Uterus (tissue), 4 donors: ENCODE results near the gene PCDH1. TPM values are rescaled to one million over a fixed set of nuclear protein-coding genes. Genes with fewer than 3 reads are reported as not detected.

Experiments
- DNase-seq, 2 donors: peaks; one replicate each; pipeline ENCODE4 v3.0.0-alpha.2; 2019 to 2020
- H3K27ac ChIP-seq, 2 donors: fragments of 200-600 bp; sonication (generic); 1 replicate in 1 of 2; 2 replicates in 1 of 2; pipeline ENCODE4 v1.5.1; 2016 to 2018
- H3K27me3 ChIP-seq, 2 donors: fragments of 200-600 bp; sonication (generic); one replicate each; pipeline ENCODE4 v1.5.1; 2018 to 2019; ENCODE audit warnings: control low read depth in 1 of 2
- H3K36me3 ChIP-seq, 2 donors: fragments of 200-600 bp; sonication (generic); one replicate each; pipeline ENCODE4 v1.5.1; 2019; ENCODE audit warnings: control low read depth in 1 of 2
- H3K4me1 ChIP-seq, 2 donors: fragments of 200-600 bp; sonication (generic); one replicate each; pipeline ENCODE4 v1.5.1; 2018 to 2019; ENCODE audit warnings: control low read depth in 1 of 2
- H3K4me3 ChIP-seq, 2 donors: fragments of 200-600 bp; sonication (generic); 1 replicate in 1 of 2; 2 replicates in 1 of 2; pipeline ENCODE4 v1.5.1; 2018 to 2019; ENCODE audit warnings: mild to moderate bottlenecking in 1 of 2
- H3K9me3 ChIP-seq, 2 donors: fragments of 200-600 bp; sonication (generic); one replicate each; pipeline ENCODE4 v1.5.1; 2019; ENCODE audit warnings: control low read depth in 1 of 2
- CTCF ChIP-seq, 4 experiments: fragments of 200-600 bp in 2 of 4; fragments of 450-650 bp in 2 of 4; sonication (generic) in 2 of 4; IDR thresholded peaks; one replicate each; pipeline ENCODE4 v1.5.1; 2016 to 2019; ENCODE audit warnings: antibody characterized with exemption in 4 of 4, mild to moderate bottlenecking in 2 of 4, moderate library complexity in 1 of 4
- POLR2A ChIP-seq, 2 donors: fragments of 450-650 bp; IDR thresholded peaks; one replicate each; pipeline ENCODE4 v1.6.1; 2016; ENCODE audit warnings: antibody characterized with exemption in 2 of 2, mild to moderate bottlenecking in 1 of 2, moderate library complexity in 1 of 2
- intact Hi-C: fragments of 100-400 bp; cut with DNase I; formaldehyde crosslinking; loops from one replicate; pipeline ENCODE4 v1.15.1; 2023; ENCODE audit warnings: low total_unique reads
- total RNA-seq, 4 donors: library from RNA; depleted of rRNA in 3 of 4; stranded (reverse); fragments of >200 nt in 3 of 4; gene quantifications; one replicate each; pipeline versions ENCODE4 v1.1.0 to v1.2.4, GENCODE V29; 2014 to 2023
- donor health status: DM: yes; HTN: yes; CAD: no.

The PCDH1 gene
- total RNA-seq, 4 donors from 2014 or later, result 29.2 to 46.7 (median 31.5) TPM

- peak in 1 of 2 donors; percentile 3 for DNase-seq
- intact Hi-C loops, result loop anchor here (10.0 kb wide), 1 partner anchor 81 kb away; the partner anchor contains the start of gene PCDH12
- TF ChIP-seq POLR2A (IDR thresholded peaks at IDR 0.05) (no peak), CTCF (IDR thresholded peaks at IDR 0.05) (no peak)
- Histone ChIP-seq H3K27me3 (peaks cover 21 to 27% of the 10 kb centered on the region in 2 donors), H3K4me1 (peaks cover 0 to 20% of the 10 kb centered on the region in 2 donors), H3K36me3 (no peaks in the 10 kb centered on the region), H3K27ac (no peak overlapping the region), H3K9me3 (no peaks in the 10 kb centered on the region), H3K4me3 (no peak overlapping the region)
Measured at GRCh38 chr5:141873933-141874261, 4.3 kb downstream of the PCDH1 start.

DNA sequence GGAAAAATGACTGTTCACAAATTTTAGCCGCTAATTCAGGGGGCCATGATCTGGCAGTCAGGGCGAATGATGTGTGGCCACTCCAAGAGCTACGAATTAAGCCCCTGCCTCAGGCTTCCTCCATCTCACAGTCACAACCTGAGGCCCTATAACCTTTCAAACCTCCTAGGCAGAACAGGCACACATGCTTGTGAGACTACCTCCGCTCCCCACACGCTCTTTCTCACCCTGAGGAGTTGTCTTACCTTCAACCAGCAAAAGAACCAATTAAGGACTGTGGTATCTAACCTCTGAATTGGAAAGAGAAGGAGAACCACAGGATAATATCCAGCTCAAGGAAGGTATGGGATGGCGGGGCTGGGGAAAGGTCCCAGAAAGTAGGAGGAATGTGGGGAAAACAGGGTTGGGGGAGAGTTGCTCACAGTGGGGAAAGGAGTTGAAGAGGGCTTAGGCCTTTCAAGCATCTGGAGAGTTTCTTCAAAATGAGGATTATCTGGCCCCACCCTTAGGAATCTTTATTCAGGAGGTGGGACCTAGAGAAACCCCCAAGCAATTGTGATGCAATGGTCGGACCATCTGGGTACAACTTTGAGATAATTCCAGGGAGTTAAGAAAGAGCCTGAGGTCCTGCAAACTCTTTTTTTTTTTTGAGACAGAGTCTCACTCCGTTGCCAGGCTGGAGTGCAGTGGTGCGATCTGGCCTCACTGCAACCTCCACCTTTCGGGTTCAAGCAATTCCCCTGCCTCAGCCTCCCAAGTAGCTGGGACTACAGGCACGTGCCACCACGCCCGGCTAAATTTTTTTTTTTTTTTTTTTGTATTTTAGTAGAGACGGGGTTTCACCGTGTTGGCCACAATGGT, 5.5 kb downstream of the PCDH1 start:
- intact Hi-C loops, result loop anchor here (10.0 kb wide), 1 partner anchor 82 kb away; the partner anchor contains the start of gene PCDH12
- H3K4me3 ChIP-seq, result no peak overlapping the region
- TF ChIP-seq POLR2A (IDR thresholded peaks at IDR 0.05), result no peak
- no peak for TF ChIP-seq CTCF (IDR thresholded peaks at IDR 0.05)
- peak in 1 of 2 donors; percentile 1 for DNase-seq
- no peaks in the 10 kb centered on the region for H3K9me3 ChIP-seq
- H3K36me3 ChIP-seq, result no peaks in the 10 kb centered on the region
- H3K27me3 ChIP-seq, result peaks cover 18 to 27% of the 10 kb centered on the region in 2 donors
- peaks cover 0 to 16% of the 10 kb centered on the region in 2 donors for H3K4me1 ChIP-seq
- H3K27ac ChIP-seq, result no peak overlapping the region

DNA sequence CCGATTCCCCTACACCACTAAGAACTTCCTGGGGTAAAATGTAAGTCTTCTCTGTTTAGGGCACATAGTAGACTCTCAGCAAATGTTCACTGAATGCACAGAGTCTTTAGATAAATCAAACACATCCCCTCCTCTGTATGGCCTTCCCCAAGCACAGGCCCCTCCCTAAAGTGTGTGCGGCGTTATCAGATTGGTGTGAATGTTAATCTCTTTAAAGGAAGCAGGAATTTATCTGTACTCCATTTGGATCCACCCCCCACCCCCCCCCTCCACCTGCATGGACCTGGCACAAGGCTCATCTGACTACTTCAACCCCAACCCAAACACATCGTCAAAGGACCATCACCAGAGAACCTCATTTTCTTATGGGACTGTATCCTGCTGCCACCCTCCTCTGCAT, 6.3 kb downstream of the PCDH1 start:
- H3K27ac ChIP-seq, result no peak overlapping the region
- no peak for TF ChIP-seq POLR2A (IDR thresholded peaks at IDR 0.05)
- no peak for TF ChIP-seq CTCF (IDR thresholded peaks at IDR 0.05)
- DNase-seq, result no peak
- no peak overlapping the region for H3K4me3 ChIP-seq
- intact Hi-C loops, result loop anchor here (10.0 kb wide), 1 partner anchor 83 kb away; the partner anchor contains the start of gene PCDH12
- H3K36me3 ChIP-seq, result no peaks in the 10 kb centered on the region
- peaks cover 12 to 18% of the 10 kb centered on the region in 2 donors for H3K27me3 ChIP-seq
- no peaks in the 10 kb centered on the region for H3K9me3 ChIP-seq
- peaks cover 0 to 7% of the 10 kb centered on the region in 2 donors for H3K4me1 ChIP-seq

DNA sequence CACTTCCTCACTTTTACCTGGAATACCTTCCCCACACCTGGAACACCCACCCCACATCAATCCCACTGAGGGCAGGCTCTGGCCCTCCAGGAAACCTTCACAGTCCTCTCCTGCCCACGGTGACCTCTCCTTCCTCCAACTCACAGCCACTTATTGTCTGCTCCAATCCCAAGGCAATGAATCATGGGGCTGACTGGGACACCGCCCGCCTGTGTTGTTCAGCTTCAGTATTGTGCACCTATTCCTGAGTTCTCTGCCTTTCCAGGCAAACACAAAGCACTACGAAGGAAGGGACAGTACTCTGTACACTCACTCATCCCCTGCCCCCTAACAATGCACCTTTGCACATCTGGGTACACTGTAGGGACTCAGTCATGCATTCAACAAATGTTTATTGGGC, 7.3 kb downstream of the PCDH1 start:
- peaks cover 2 to 10% of the 10 kb centered on the region in 2 donors for H3K27me3 ChIP-seq
- no peaks in the 10 kb centered on the region for H3K36me3 ChIP-seq
- intact Hi-C loops, result loop anchor here (10.0 kb wide), 1 partner anchor 84 kb away; the partner anchor contains the start of gene PCDH12
- DNase-seq, result peak in 1 of 2 donors; percentile 8
- H3K4me3 ChIP-seq, result no peak overlapping the region
- H3K9me3 ChIP-seq, result no peaks in the 10 kb centered on the region
- TF ChIP-seq POLR2A (IDR thresholded peaks at IDR 0.05) (no peak), CTCF (IDR thresholded peaks at IDR 0.05) (no peak)
- no peaks in the 10 kb centered on the region for H3K4me1 ChIP-seq
- H3K27ac ChIP-seq, result no peak overlapping the region

DNA sequence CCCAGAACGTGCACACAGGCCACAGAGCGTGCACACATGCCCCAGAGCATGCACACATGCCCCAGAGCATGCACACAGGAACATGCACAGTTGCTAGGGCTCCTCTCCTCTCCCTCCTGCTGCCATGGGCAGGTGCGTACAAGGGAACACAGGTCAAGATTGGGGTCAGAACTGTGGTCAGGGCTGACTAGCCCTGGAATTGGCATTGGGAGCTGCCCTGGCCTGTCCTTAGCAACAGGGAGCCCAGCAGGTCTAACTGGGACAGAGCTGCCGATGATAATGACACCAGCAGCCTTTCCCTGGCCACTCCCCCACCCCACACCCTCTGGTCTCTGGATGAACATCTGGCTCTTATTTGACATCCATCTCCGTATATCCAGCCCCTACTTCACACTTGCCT, 8.0 kb downstream of the PCDH1 start:
- Histone ChIP-seq H3K4me1 (no peaks in the 10 kb centered on the region), H3K36me3 (no peaks in the 10 kb centered on the region), H3K27me3 (peaks cover 0 to 4% of the 10 kb centered on the region in 2 donors), H3K9me3 (no peaks in the 10 kb centered on the region), H3K4me3 (no peak overlapping the region), H3K27ac (no peak overlapping the region)
- DNase-seq, result no peak
- intact Hi-C loops, result loop anchor here (10.0 kb wide), 1 partner anchor 85 kb away; the partner anchor contains the start of gene PCDH12
- TF ChIP-seq CTCF (IDR thresholded peaks at IDR 0.05) (no peak), POLR2A (IDR thresholded peaks at IDR 0.05) (no peak)
